Measurements from ENCODE around the gene CHD6.

GRCh38 chr20:41376349-41376748 lies 241.8 kb downstream of the CHD6 start:
- TF ChIP-seq EP300 (IDR thresholded peaks at IDR 0.05) (no peak), POLR2A (IDR thresholded peaks at IDR 0.05; ENCODE audit: low read depth) (no peak)

Measured in esophagus muscularis mucosa (tissue), 2 donors.